ENCODE measurements around the gene FASTKD3. TPM values are rescaled to one million over a fixed set of nuclear protein-coding genes. Genes with fewer than 3 reads are reported as not detected.
"Not testable (repeated sequence)": the region's sequence is repeated elsewhere in the genome, so short reads cannot be mapped to it uniquely, and the experiment has no call there.

FASTKD3 gene
- 6.9 to 10.2 TPM (median 9.2 TPM) in 3 replicates for total RNA-seq
- long read RNA-seq, partial matches to known transcripts = 1 of 11 reads
- long read RNA-seq, other reads (novel, unspliced or antisense) = 8 of 11 reads

GRCh38 chr5:7868773-7869473 is at the start of gene FASTKD3, which contains the start of gene MTRR:
Gene FASTKD3, minus strand, starts transcription at chr5:7869031. Its CDS starts 948 bp downstream, at chr5:7868083.
Gene MTRR, plus strand, starts transcription at chr5:7869148. Its CDS starts 1,647 bp downstream, at chr5:7870795.
- Mint-ChIP-seq H3K9me3 (ENCODE audit: low read depth) (no peaks in the 10 kb centered on the region), H3K4me1 (ENCODE audit: low read depth) (peaks cover 41% of the 10 kb centered on the region), H3K4me3 (ENCODE audit: unreplicated experiment) (peak within 1 kb of the TSS; percentile 83), H3K27me3 (ENCODE audit: low read depth) (no peaks in the 10 kb centered on the region), H3K27ac (ENCODE audit: unreplicated experiment) (peak within 1 kb of the TSS; percentile 62), H3K36me3 (ENCODE audit: low read depth) (no peaks in the 10 kb centered on the region)
- peak; percentile 98 for DNase-seq (ENCODE audit: low spot score)
- TF ChIP-seq CTCF (IDR thresholded peaks at IDR 0.05) = no peak

DNA sequence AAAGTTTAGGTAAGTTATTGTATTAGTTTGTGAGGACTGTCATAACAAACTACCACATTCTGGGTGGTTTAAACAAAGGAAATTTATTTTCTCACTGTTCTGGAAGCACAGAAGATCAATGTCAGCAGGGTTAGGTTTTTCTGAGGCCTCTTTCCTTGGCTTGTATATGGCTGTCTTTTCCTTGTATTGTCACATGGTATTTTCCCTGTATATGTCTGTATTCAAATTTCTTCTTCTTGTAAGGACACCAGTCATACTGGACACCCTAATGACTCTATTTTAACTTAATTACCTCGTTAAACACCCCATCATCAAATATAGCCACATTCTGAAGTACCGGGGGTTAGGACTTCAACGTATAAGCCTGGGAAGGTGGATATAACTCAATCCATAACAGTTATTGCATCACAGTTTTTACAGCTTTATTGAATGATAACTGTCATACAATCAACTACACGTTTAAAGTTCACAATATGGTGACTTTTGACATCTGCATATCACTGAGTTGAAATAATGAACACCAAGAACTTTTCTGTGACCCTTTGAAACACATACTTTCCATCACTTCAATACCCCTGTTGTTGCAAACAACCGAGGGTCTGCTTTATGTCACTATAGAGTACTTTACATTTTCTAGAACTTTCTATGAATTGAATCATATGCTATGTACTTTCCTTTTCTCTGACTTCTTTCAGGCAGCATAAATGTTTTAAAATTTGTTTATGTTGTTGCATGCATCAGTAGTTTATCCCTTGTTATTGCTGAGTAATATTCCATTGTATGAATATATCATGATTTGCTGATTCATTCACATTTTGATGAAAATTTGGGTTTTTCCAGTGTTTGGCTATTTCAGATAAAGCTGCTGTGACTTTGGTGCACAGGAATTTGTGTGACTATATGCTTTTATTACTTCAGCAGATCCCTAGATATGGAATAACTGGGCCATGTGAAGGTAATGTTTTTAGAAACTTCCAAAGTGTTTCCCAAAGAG is 48.6 kb upstream of the FASTKD3 start:
- no peaks in the 10 kb centered on the region for H3K27me3 Mint-ChIP-seq (ENCODE audit: low read depth)
- H3K9me3 Mint-ChIP-seq (ENCODE audit: low read depth) = peaks cover 13% of the 10 kb centered on the region
- H3K4me1 Mint-ChIP-seq (ENCODE audit: low read depth) = no peaks in the 10 kb centered on the region
- H3K27ac Mint-ChIP-seq (ENCODE audit: unreplicated experiment) = no peak overlapping the region
- TF ChIP-seq CTCF (IDR thresholded peaks at IDR 0.05) = no peak
- DNase-seq (ENCODE audit: low spot score) = no peak
- peaks cover 7% of the 10 kb centered on the region for H3K36me3 Mint-ChIP-seq (ENCODE audit: low read depth)
- H3K4me3 Mint-ChIP-seq (ENCODE audit: unreplicated experiment) = no peak overlapping the region

DNA sequence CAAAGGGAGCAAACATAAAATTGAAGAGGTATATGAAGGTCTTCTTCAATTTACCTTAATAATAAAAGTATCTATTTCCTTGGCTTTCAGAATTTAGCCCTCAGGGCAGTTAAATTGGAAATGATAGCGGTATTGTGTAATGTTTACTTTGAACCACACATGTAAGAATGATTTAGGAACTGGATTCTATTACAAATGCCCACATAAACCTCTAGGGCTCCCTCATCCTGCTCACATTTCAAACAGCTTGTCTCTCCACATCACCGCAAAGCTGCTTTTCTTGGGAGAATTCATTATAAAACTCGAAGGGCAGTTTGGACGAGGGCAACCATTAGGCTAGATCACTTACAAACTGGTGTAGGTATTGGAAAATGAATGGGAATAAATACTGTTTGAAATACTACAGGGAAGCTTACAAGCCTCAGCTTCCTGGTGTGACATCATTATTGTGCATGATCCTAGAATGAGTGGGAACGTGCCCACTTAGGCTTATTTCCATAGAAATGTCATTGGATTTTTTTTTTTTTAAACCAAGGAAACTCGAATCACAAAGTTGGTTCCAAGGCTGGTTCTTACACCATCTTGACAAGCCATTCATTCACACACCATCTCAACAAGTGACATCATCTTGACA is 47.5 kb upstream of the FASTKD3 start:
- no peak for DNase-seq (ENCODE audit: low spot score)
- Mint-ChIP-seq H3K27me3 (ENCODE audit: low read depth) (no peaks in the 10 kb centered on the region), H3K4me3 (ENCODE audit: unreplicated experiment) (no peak overlapping the region), H3K9me3 (ENCODE audit: low read depth) (peaks cover 15% of the 10 kb centered on the region), H3K36me3 (ENCODE audit: low read depth) (peaks cover 12% of the 10 kb centered on the region), H3K4me1 (ENCODE audit: low read depth) (no peaks in the 10 kb centered on the region), H3K27ac (ENCODE audit: unreplicated experiment) (no peak overlapping the region)
- no peak for TF ChIP-seq CTCF (IDR thresholded peaks at IDR 0.05)

DNA sequence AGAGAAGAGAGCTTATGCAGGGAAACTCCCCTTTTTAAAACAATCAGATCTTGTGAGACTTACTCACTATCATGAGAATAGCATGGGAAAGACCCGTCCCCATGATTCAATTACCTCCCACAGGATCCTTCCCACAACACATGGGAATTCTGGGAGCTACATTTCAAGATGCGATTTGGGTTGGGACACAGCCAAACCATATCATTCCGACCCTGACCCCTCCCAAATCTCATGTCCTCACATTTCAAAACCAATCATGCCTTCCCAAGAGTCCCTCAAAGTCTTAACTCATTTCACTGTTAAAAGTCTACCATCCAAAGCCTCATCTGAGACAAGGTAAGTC is 42.6 kb upstream of the FASTKD3 start:
- H3K27me3 Mint-ChIP-seq (ENCODE audit: low read depth); H3K4me3 Mint-ChIP-seq (ENCODE audit: unreplicated experiment); H3K4me1 Mint-ChIP-seq (ENCODE audit: low read depth); H3K27ac Mint-ChIP-seq (ENCODE audit: unreplicated experiment); DNase-seq (ENCODE audit: low spot score): not testable (repeated sequence)
- Mint-ChIP-seq H3K36me3 (ENCODE audit: low read depth) (peaks cover 32% of the 10 kb centered on the region), H3K9me3 (ENCODE audit: low read depth) (peaks cover 32% of the 10 kb centered on the region)

- no peak overlapping the region for H3K27ac Mint-ChIP-seq (ENCODE audit: unreplicated experiment)
- peaks cover 32% of the 10 kb centered on the region for H3K36me3 Mint-ChIP-seq (ENCODE audit: low read depth)
- no peak overlapping the region for H3K4me3 Mint-ChIP-seq (ENCODE audit: unreplicated experiment)
- peaks cover 2% of the 10 kb centered on the region for H3K4me1 Mint-ChIP-seq (ENCODE audit: low read depth)
- no peak for DNase-seq (ENCODE audit: low spot score)
- peaks cover 32% of the 10 kb centered on the region for H3K9me3 Mint-ChIP-seq (ENCODE audit: low read depth)
- TF ChIP-seq CTCF (IDR thresholded peaks at IDR 0.05) = no peak
- H3K27me3 Mint-ChIP-seq (ENCODE audit: low read depth) = no peaks in the 10 kb centered on the region
Measured at GRCh38 chr5:7910738-7911428, 42.1 kb upstream of the FASTKD3 start.

Data from chondrocyte (in vitro differentiated cells).